AG04449 (cell line): ENCODE measurements around the gene PRDM16.

ENCODE experiments used
- CTCF ChIA-PET: fragments of 350-600 bp; formaldehyde crosslinking; extraction: SDS; loops from one replicate; lab custom pipeline; 2021; ENCODE audit warnings: antibody characterized with exemption; lab: Yijun Ruan, JAX
- POLR2A ChIA-PET: fragments of 400-600, 350-600 bp; formaldehyde crosslinking; extraction: SDS; loops from one replicate; lab custom pipeline; 2020; ENCODE audit warnings: antibody characterized with exemption, inconsistent platforms; lab: Yijun Ruan, JAX
- DNase-seq: peaks from one replicate; pipeline ENCODE4 v3.0.0-alpha.2; 2010; ENCODE audit warnings: low read depth, low spot score
- H3K4me3 ChIP-seq: 2 replicates; pipeline ENCODE4 v1.5.1; 2011; ENCODE audit warnings: low read depth, mild to moderate bottlenecking, control low read depth, low read length
- CTCF ChIP-seq: IDR thresholded peaks from one replicate; pipeline ENCODE4 v1.5.1; 2011; ENCODE audit warnings: mild to moderate bottlenecking, moderate library complexity, low read length, control low read depth, inconsistent platforms; ENCODE audit not compliant: insufficient read depth; ENCODE audit errors: missing control alignments

The PRDM16 gene

GRCh38 chr1:3073186-3073488 lies 4.1 kb downstream of the PRDM16 start:
- TF ChIP-seq CTCF, result no peak
- H3K4me3 ChIP-seq, result no peak overlapping the region
- ChIA-PET CTCF (no interaction called here), POLR2A (no interaction called here)
- DNase-seq, result no peak

GRCh38 chr1:3073489-3074296 lies 4.7 kb downstream of the PRDM16 start:
- ChIA-PET POLR2A (no interaction called here), CTCF (no interaction called here)
- no peak overlapping the region for H3K4me3 ChIP-seq
- DNase-seq, result no peak
- no peak for TF ChIP-seq CTCF

- ChIA-PET POLR2A (no interaction called here), CTCF (no interaction called here)
- H3K4me3 ChIP-seq, result no peak overlapping the region
- no peak for TF ChIP-seq CTCF
- no peak for DNase-seq
Measured at GRCh38 chr1:3074297-3074741, 5.3 kb downstream of the PRDM16 start.

GRCh38 chr1:3074800-3075199 lies 5.8 kb downstream of the PRDM16 start:
- ChIA-PET CTCF (no interaction called here), POLR2A (no interaction called here)
- DNase-seq, result no peak
- H3K4me3 ChIP-seq, result no peak overlapping the region
- TF ChIP-seq CTCF, result no peak

- TF ChIP-seq CTCF, result no peak
- CTCF ChIA-PET, result interaction anchor here (1.0 kb wide), 1 partner anchor 341 kb away, joined by 3 read pairs; no protein-coding TSS in a partner anchor
Measured at GRCh38 chr1:3075666-3076362, 6.8 kb downstream of the PRDM16 start.

GRCh38 chr1:3076363-3076740 lies 7.3 kb downstream of the PRDM16 start:
- H3K4me3 ChIP-seq, result no peak overlapping the region
- ChIA-PET CTCF (interaction anchor here (1.0 kb wide), 1 partner anchor 341 kb away, joined by 3 read pairs; no protein-coding TSS in a partner anchor), POLR2A (no interaction called here)
- DNase-seq, result no peak
- no peak for TF ChIP-seq CTCF

More at GRCh38 chr1:3075666-3076362, 6.8 kb downstream of the PRDM16 start:
- no peak overlapping the region for H3K4me3 ChIP-seq
- no peak for DNase-seq
- POLR2A ChIA-PET, result no interaction called here
